ENCODE results near the gene LAMTOR5.

LAMTOR5 gene

DNA sequence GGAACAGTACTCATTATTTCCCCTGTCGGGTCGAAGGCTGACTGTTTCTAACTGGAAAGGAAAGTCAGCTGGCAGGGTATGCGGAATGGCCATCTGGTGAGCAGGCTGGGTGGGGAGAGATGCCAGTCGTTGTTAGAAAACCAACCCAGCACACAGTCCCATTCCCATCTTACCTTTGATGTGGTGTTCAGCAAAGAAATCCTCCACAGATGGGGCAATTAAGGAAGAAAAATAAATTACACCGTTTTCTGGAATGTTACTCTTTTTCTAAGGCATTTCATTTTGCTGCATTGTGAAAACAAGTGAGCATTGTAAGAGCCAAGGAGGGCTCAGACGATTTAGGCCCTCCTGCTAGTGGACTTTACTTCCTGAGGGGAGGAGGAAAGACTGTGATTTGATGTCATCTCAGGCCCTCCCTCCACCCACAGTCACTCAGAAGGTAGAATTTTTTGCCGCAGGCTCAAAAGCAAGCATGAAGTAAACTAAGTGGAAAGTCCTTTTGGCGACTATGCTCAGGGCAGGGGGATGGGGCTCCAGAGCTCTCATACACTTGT is 16.7 kb downstream of the LAMTOR5 start, which contains the start of gene SLC16A4:
TSS of gene SLC16A4 (minus strand) at position 335 of the 554 bp plus-strand sequence. CDS start 1,703 bp downstream, outside the sequence.
- DNase-seq: peak in 1 of 2 donors; percentile 30
- intact Hi-C loops (cut with DNase I; ENCODE audit: low total_unique reads): loop anchor here (5.0 kb wide), 1 partner anchor 53 kb away; the partner anchor contains the start of gene RBM15
- peak within 1 kb of the TSS; percentile 74 to 79 for H3K27ac ChIP-seq
- H3K4me1 ChIP-seq: peaks cover 0 to 20% (median 13%) of the 10 kb centered on the region in 4 donors
- peak within 1 kb of the TSS; percentile 45 to 53 for H3K4me3 ChIP-seq
- TF ChIP-seq, protein P1, sequence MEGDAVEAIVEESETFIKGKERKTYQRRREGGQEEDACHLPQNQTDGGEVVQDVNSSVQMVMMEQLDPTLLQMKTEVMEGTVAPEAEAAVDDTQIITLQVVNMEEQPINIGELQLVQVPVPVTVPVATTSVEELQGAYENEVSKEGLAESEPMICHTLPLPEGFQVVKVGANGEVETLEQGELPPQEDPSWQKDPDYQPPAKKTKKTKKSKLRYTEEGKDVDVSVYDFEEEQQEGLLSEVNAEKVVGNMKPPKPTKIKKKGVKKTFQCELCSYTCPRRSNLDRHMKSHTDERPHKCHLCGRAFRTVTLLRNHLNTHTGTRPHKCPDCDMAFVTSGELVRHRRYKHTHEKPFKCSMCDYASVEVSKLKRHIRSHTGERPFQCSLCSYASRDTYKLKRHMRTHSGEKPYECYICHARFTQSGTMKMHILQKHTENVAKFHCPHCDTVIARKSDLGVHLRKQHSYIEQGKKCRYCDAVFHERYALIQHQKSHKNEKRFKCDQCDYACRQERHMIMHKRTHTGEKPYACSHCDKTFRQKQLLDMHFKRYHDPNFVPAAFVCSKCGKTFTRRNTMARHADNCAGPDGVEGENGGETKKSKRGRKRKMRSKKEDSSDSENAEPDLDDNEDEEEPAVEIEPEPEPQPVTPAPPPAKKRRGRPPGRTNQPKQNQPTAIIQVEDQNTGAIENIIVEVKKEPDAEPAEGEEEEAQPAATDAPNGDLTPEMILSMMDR (IDR thresholded peaks at IDR 0.05): no peak
- H3K9me3 ChIP-seq: no peaks in the 10 kb centered on the region
- no peaks in the 10 kb centered on the region for H3K27me3 ChIP-seq
- H3K36me3 ChIP-seq: peaks cover 0 to 29% (median 7%) of the 10 kb centered on the region in 3 donors

DNA sequence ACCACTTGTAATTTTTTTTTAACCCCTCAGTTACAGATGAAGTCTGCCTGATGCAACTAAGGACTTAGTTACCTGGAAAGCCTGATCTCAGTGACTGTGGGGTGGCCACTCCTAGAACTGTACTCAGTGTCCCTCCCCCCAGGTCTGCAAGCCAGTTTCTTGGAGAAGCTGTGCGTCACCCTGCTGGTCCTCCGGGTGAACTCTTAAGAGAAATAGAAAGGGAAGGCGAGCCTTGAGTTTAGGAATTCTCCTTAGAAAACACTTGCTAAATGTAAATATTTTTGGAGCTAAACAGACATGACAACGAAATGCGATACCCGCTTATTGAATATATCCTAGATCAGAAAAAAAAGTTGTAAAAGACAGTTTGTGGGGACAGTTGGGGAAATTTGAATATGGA is 17.4 kb downstream of the LAMTOR5 start:
- peak; percentile 77 to 86 for DNase-seq
- TF ChIP-seq, protein P1 (IDR thresholded peaks at IDR 0.05): peak in 1 of 2 experiments; percentile 24
- Histone ChIP-seq H3K4me1 (peaks cover 0 to 20% (median 13%) of the 10 kb centered on the region in 4 donors), H3K27me3 (no peaks in the 10 kb centered on the region), H3K36me3 (peaks cover 0 to 22% (median 14%) of the 10 kb centered on the region in 3 donors), H3K4me3 (peak overlapping the region; percentile 45 to 53), H3K9me3 (no peaks in the 10 kb centered on the region), H3K27ac (peak overlapping the region; percentile 74 to 79)
- intact Hi-C loops (cut with DNase I; ENCODE audit: low total_unique reads): loop anchor here (5.0 kb wide), 1 partner anchor 53 kb away; the partner anchor contains the start of gene RBM15

DNA sequence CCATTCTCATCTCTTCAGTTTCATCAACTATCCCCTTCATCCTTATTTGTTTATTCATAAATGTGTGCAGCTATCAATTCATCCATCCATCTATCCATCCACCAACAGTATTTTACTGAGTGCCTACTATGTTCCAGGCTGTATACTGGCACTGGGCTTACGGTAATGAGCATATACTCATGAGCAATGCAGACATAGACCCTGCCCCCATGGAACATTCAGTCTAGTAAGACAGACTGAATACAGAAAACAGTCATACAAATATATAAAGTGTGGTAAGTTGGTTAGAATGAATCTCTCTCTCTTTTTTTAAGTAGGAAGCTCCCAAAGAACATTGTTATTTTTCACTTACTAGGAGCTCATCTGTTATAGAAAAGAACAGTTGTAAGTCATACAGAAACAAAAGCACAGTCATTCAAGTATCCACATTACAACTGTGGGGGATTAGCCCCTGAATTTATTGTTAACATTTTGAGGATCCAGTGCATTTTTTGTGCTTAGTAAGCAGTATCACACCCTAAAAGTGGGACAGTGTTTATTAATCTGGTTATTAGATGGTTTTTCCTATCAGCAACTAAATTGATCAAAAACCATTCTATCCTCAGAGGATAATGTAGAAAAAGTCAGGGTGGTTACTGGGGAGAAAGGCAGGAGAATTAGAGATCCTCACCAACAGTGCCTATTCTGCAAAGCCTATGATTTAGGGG is 20.3 kb downstream of the LAMTOR5 start:
- Histone ChIP-seq H3K27me3 (no peaks in the 10 kb centered on the region), H3K4me1 (peaks cover 0 to 30% (median 13%) of the 10 kb centered on the region in 4 donors)
- intact Hi-C loops (cut with DNase I; ENCODE audit: low total_unique reads): no loop called here

DNA sequence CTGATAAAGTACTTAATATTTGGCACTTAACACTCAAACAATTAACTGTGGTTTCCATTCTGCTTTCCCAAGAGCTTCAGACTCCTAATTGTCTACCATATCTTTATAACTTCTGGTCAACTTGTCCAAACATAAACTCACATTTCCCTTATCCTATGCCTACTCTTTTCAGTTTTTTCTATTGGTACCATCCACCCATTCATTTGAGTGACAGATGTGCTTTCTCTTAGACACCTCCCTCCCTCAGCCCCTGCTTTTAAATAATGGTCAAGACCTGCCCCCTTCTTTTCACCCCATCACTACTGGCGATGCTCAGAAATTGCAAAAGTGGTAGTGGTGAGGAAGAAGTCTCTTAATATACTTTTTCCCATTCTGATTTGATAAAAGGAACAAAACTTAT is 22.1 kb downstream of the LAMTOR5 start:
- H3K4me1 ChIP-seq: peaks cover 0 to 25% (median 14%) of the 10 kb centered on the region in 4 donors
- H3K27me3 ChIP-seq: no peaks in the 10 kb centered on the region
- H3K36me3 ChIP-seq: peaks cover 0 to 26% (median 15%) of the 10 kb centered on the region in 3 donors
- DNase-seq: no peak
- H3K27ac ChIP-seq: no peak overlapping the region
- TF ChIP-seq, protein P1 (IDR thresholded peaks at IDR 0.05): no peak
- H3K4me3 ChIP-seq: no peak overlapping the region
- H3K9me3 ChIP-seq: no peaks in the 10 kb centered on the region
- intact Hi-C loops (cut with DNase I; ENCODE audit: low total_unique reads): no loop called here

More for the DNA sequence above, 20.3 kb downstream of the LAMTOR5 start:
- Histone ChIP-seq H3K9me3 (no peaks in the 10 kb centered on the region), H3K27ac (no peak overlapping the region), H3K36me3 (peaks cover 0 to 15% (median 15%) of the 10 kb centered on the region in 3 donors), H3K4me3 (no peak overlapping the region)
- TF ChIP-seq, protein P1 (IDR thresholded peaks at IDR 0.05): no peak
- no peak for DNase-seq

DNA sequence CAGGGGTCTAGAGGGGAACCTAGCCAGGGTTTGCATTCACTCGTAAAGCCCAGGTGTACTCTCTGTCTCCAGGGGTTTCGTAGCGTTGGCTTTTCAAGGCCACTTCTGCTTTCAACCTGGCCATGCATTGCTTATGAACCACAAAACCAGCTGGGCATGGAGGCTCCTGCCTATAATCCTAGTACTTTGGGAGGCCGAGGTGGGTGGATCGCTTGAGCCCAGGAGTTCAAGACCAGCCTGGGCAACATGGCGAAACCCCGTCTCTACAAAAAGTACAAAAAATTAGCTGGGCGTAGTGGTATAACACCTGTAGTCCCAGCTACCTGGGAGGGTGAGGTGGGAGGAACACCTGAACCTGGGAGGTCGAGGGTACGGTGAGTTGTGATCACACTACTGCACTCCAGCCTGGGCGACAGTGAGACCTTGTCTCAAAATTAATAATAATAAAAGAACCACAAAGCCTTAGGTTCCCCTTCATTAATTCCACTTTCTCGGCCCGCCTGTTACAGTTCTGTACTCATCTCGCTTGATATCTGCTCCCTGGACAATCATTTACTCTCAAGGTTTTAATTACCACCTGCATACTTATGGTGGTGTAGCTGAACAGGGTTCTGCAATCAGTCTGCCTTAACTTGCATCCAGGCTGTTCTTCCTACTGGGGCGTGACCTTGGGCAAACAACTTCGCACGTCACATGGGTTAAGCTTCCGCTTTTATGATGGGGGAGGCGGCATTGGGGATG is 22.7 kb downstream of the LAMTOR5 start:
- H3K4me3 ChIP-seq: no peak overlapping the region
- H3K9me3 ChIP-seq: no peaks in the 10 kb centered on the region

More for the DNA sequence above, 22.7 kb downstream of the LAMTOR5 start:
- intact Hi-C loops (cut with DNase I; ENCODE audit: low total_unique reads): no loop called here
- Histone ChIP-seq H3K27ac (no peak overlapping the region), H3K27me3 (no peaks in the 10 kb centered on the region), H3K36me3 (peaks cover 0 to 30% (median 17%) of the 10 kb centered on the region in 3 donors), H3K4me1 (peaks cover 0 to 27% (median 15%) of the 10 kb centered on the region in 4 donors)
- no peak for DNase-seq
- TF ChIP-seq, protein P1 (IDR thresholded peaks at IDR 0.05): no peak

Measured in tibial artery (tissue), 4 donors.